HCT116 (cell line): Measurements from ENCODE around the gene PPFIA1.

ENCODE experiments used
- CEBPB ChIP-seq: IDR thresholded peaks from 2 replicates; pipeline ENCODE4 v1.6.1; 2012; ENCODE audit warnings: low read depth
- EGR1 ChIP-seq: IDR thresholded peaks from 2 replicates; pipeline ENCODE4 v1.6.1; 2012; ENCODE audit warnings: low read depth
- EZH2 ChIP-seq: fragments of 200-600 bp; sonication (generic); IDR thresholded peaks from 2 replicates; pipeline ENCODE4 v1.6.1; 2017; ENCODE audit warnings: antibody characterized with exemption, mixed run types
- EZH2phosphoT487 ChIP-seq: fragments of 200-600 bp; IDR thresholded peaks from 2 replicates; pipeline ENCODE4 v1.6.1; 2018; ENCODE audit warnings: antibody characterized with exemption, borderline replicate concordance
- FOSL1 ChIP-seq: IDR thresholded peaks from 2 replicates; pipeline ENCODE4 v1.6.1; 2012; ENCODE audit warnings: low read depth
- POLR2A ChIP-seq: IDR thresholded peaks from 2 replicates; pipeline ENCODE4 v1.7.0; 2011; ENCODE audit warnings: borderline replicate concordance; ENCODE audit not compliant: insufficient read depth, insufficient read length; ENCODE audit errors: extremely low read depth
- POLR2AphosphoS5 ChIP-seq: IDR thresholded peaks from 2 replicates; pipeline ENCODE4 v1.6.1; 2011; ENCODE audit warnings: mild to moderate bottlenecking, low read depth, low read length, moderate library complexity
- RAD21 ChIP-seq: IDR thresholded peaks from 2 replicates; pipeline ENCODE4 v1.6.1; 2012; ENCODE audit warnings: low read depth, mild to moderate bottlenecking
- REST ChIP-seq: IDR thresholded peaks from 2 replicates; pipeline ENCODE4 v1.6.1; 2012; ENCODE audit warnings: low read depth
- SIN3A ChIP-seq: IDR thresholded peaks from 2 replicates; pipeline ENCODE4 v1.6.1; 2012; ENCODE audit warnings: low read depth
- SP1 ChIP-seq: IDR thresholded peaks from 2 replicates; pipeline ENCODE4 v1.6.1; 2012; ENCODE audit warnings: low read depth
- TCF7L2 ChIP-seq: IDR thresholded peaks from 2 replicates; pipeline ENCODE4 v1.7.0; 2011; ENCODE audit warnings: borderline replicate concordance, inconsistent platforms; ENCODE audit not compliant: insufficient read depth, insufficient read length; ENCODE audit errors: extremely low read depth
- YY1 ChIP-seq: IDR thresholded peaks from 2 replicates; pipeline ENCODE4 v1.6.1; 2011; ENCODE audit warnings: low read length, low read depth, moderate library complexity, mild to moderate bottlenecking; ENCODE audit not compliant: insufficient replicate concordance; ENCODE audit errors: extremely low read depth
- TF ChIP-seq, protein P1 (sequence below), 3 experiments: fragments of 200-600 bp in 1 of 3; sonication (generic) in 1 of 3; IDR thresholded peaks in 2 of 3; conservative IDR thresholded peaks in 1 of 3; 2 replicates each; pipeline ENCODE4 v1.5.1; 2012 to 2017; ENCODE audit warnings: low read depth in 2 of 3, low read length in 2 of 3, antibody characterized with exemption in 1 of 3, borderline replicate concordance in 1 of 3, control low read depth in 1 of 3, mild to moderate bottlenecking in 1 of 3, mixed read lengths in 1 of 3, mixed run types in 1 of 3, moderate library complexity in 1 of 3; ENCODE audit not compliant: insufficient read depth in 1 of 3

- TF ChIP-seq, protein P1, sequence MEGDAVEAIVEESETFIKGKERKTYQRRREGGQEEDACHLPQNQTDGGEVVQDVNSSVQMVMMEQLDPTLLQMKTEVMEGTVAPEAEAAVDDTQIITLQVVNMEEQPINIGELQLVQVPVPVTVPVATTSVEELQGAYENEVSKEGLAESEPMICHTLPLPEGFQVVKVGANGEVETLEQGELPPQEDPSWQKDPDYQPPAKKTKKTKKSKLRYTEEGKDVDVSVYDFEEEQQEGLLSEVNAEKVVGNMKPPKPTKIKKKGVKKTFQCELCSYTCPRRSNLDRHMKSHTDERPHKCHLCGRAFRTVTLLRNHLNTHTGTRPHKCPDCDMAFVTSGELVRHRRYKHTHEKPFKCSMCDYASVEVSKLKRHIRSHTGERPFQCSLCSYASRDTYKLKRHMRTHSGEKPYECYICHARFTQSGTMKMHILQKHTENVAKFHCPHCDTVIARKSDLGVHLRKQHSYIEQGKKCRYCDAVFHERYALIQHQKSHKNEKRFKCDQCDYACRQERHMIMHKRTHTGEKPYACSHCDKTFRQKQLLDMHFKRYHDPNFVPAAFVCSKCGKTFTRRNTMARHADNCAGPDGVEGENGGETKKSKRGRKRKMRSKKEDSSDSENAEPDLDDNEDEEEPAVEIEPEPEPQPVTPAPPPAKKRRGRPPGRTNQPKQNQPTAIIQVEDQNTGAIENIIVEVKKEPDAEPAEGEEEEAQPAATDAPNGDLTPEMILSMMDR (IDR thresholded peaks at IDR 0.05 in 2 of 3, conservative IDR thresholded peaks at IDR 0.05 in 1 of 3; ENCODE audit: borderline replicate concordance in 1 of 3, insufficient read depth in 1 of 3, low read depth in 2 of 3, low read length in 2 of 3) = no peak
- no peak for TF ChIP-seq REST
- TF ChIP-seq POLR2AphosphoS5 = no peak
- TF ChIP-seq EGR1 = no peak
- no peak for TF ChIP-seq POLR2A
- TF ChIP-seq SIN3A = no peak
- no peak for TF ChIP-seq RAD21
- no peak for TF ChIP-seq EZH2
- no peak for TF ChIP-seq CEBPB
- no peak for TF ChIP-seq FOSL1
- no peak for TF ChIP-seq EZH2phosphoT487
- TF ChIP-seq SP1 = no peak
- no peak for TF ChIP-seq TCF7L2
- TF ChIP-seq YY1 = no peak
Measured at GRCh38 chr11:70307176-70307575, 36.7 kb downstream of the PPFIA1 start.
